HCT116 (cell line): ENCODE data around the gene CYP11A1. TPM values are rescaled to one million over a fixed set of nuclear protein-coding genes. Genes with fewer than 3 reads are reported as not detected.

Experiments
- ATAC-seq: fragments of 200-7000 bp; cut with Tn5 transposase; 2 replicates; pipeline ENCODE4 v1.9.1; 2020; ENCODE audit warnings: mild to moderate bottlenecking, moderate library complexity
- BruUV-seq: library from RNA; stranded (reverse); fragments of 400-500 nt; replicated peaks from 2 replicates; lab custom pipeline; 2021; lab: Mats Ljungman, UMichigan
- CTCF ChIA-PET: fragments of 300-600 bp; sonication (Branson Sonifier 250); formaldehyde crosslinking; loops from one replicate; lab custom pipeline; 2021; ENCODE audit warnings: antibody characterized with exemption; lab: Charles Lee
- POLR2A ChIA-PET: fragments of 300-600, 350-600 bp; sonication (Branson Sonifier 250); formaldehyde crosslinking; loops from one replicate; lab custom pipeline; 2021; ENCODE audit warnings: antibody characterized with exemption; lab: Charles Lee
- RAD21 ChIA-PET, 2 experiments: fragments of 300-600 bp; sonication (Branson Sonifier 250); formaldehyde crosslinking; loops; one replicate each; lab custom pipeline; 2023; ENCODE audit warnings: low total read pairs in 2 of 2; ENCODE audit not compliant: uncharacterized antibody in 2 of 2, unreplicated experiment in 2 of 2, low non-redundant PET in 1 of 2; lab: Charles Lee
- DNase-seq: peaks from one replicate; pipeline ENCODE4 v3.0.0-alpha.2; 2010; ENCODE audit warnings: low read depth, low spot score
- H2AFZ ChIP-seq: fragments of 200-600 bp; shearing (Covaris generic), sonication (generic); 2 replicates; pipeline ENCODE4 v1.6.1; 2017; ENCODE audit warnings: low read depth, mixed run types, mixed read lengths, antibody characterized with exemption, low read length; ENCODE audit not compliant: poor library complexity, severe bottlenecking
- H3K27ac ChIP-seq: 2 replicates; pipeline ENCODE4 v1.5.1; 2012; ENCODE audit warnings: low read depth, low read length
- H3K27me3 ChIP-seq: fragments of 200-600 bp; sonication (generic); 2 replicates; pipeline ENCODE4 v1.6.1; 2016; ENCODE audit warnings: mixed run types, low read length, mixed read lengths; ENCODE audit not compliant: insufficient read depth
- H3K36me3 ChIP-seq, 2 experiments: fragments of 200-500 bp in 1 of 2; fragments of 200-600 bp in 1 of 2; sonication (Bioruptor generic) in 1 of 2; sonication (generic) in 1 of 2; 2 replicates each; pipeline versions ENCODE4 v1.5.1 to v1.6.1; 2014 to 2016; ENCODE audit warnings: low read length in 2 of 2, inconsistent platforms in 1 of 2, mixed read lengths in 1 of 2, mixed run types in 1 of 2; ENCODE audit not compliant: insufficient read depth in 2 of 2, control insufficient read depth in 1 of 2
- H3K4me1 ChIP-seq, 2 experiments: fragments of 200-600 bp in 1 of 2; sonication (generic) in 1 of 2; 2 replicates each; pipeline versions ENCODE4 v1.5.1 to v1.6.1; 2012 to 2017; ENCODE audit warnings: low read length in 2 of 2, inconsistent platforms in 1 of 2, mild to moderate bottlenecking in 1 of 2, mixed read lengths in 1 of 2, mixed run types in 1 of 2, moderate library complexity in 1 of 2; ENCODE audit not compliant: insufficient read depth in 2 of 2, control insufficient read depth in 1 of 2
- H3K4me2 ChIP-seq: fragments of 200-600 bp; sonication (generic); 2 replicates; pipeline ENCODE4 v1.6.1; 2017; ENCODE audit warnings: mixed run types, low read length, mixed read lengths
- H3K4me3 ChIP-seq, 2 experiments: fragments of 200-600 bp in 1 of 2; sonication (generic) in 1 of 2; replicated peaks in 1 of 2; 2 replicates each; pipeline ENCODE4 v1.5.1; 2011 to 2016; ENCODE audit warnings: low read length in 2 of 2, control low read depth in 1 of 2, low read depth in 1 of 2, mild to moderate bottlenecking in 1 of 2, mixed read lengths in 1 of 2, mixed run types in 1 of 2
- H3K79me2 ChIP-seq: fragments of 200-600 bp; sonication (generic); 2 replicates; pipeline ENCODE4 v1.6.1; 2017; ENCODE audit warnings: mild to moderate bottlenecking, mixed run types, low read length, moderate library complexity, mixed read lengths; ENCODE audit not compliant: insufficient read depth
- H3K9ac ChIP-seq: fragments of 200-600 bp; sonication (generic); 2 replicates; pipeline ENCODE4 v1.6.1; 2016; ENCODE audit warnings: low read length, mixed read lengths
- H3K9me2 ChIP-seq: fragments of 200-600 bp; sonication (generic), shearing (Covaris generic); 2 replicates; pipeline ENCODE4 v1.6.1; 2017; ENCODE audit warnings: mixed run types, mild to moderate bottlenecking, moderate library complexity; ENCODE audit not compliant: insufficient read depth
- H3K9me3 ChIP-seq, 2 experiments: fragments of 200-500 bp in 1 of 2; fragments of 200-600 bp in 1 of 2; sonication (Bioruptor generic) in 1 of 2; sonication (generic) in 1 of 2; 2 replicates each; pipeline ENCODE4 v1.6.1; 2014 to 2017; ENCODE audit warnings: low read length in 2 of 2, mixed read lengths in 2 of 2, inconsistent platforms in 1 of 2, low read depth in 1 of 2, mild to moderate bottlenecking in 1 of 2, mixed run types in 1 of 2, moderate library complexity in 1 of 2; ENCODE audit not compliant: control insufficient read depth in 1 of 2, insufficient read depth in 1 of 2
- H4K20me1 ChIP-seq: fragments of 200-600 bp; sonication (generic), shearing (Covaris generic); 2 replicates; pipeline ENCODE4 v1.6.1; 2017; ENCODE audit warnings: mixed run types, mild to moderate bottlenecking, moderate library complexity; ENCODE audit not compliant: insufficient read depth
- ATF3 ChIP-seq: IDR thresholded peaks from 2 replicates; pipeline ENCODE4 v1.6.1; 2012
- CBX3 ChIP-seq: IDR thresholded peaks from 2 replicates; pipeline ENCODE4 v1.6.1; 2012; ENCODE audit warnings: low read depth
- CEBPB ChIP-seq: IDR thresholded peaks from 2 replicates; pipeline ENCODE4 v1.6.1; 2012; ENCODE audit warnings: low read depth
- CTCF ChIP-seq, 3 experiments: fragments of 200-600 bp in 1 of 3; sonication (generic) in 1 of 3; IDR thresholded peaks in 2 of 3; conservative IDR thresholded peaks in 1 of 3; 2 replicates each; pipeline ENCODE4 v1.5.1; 2012 to 2017; ENCODE audit warnings: low read depth in 2 of 3, low read length in 2 of 3, antibody characterized with exemption in 1 of 3, borderline replicate concordance in 1 of 3, control low read depth in 1 of 3, mild to moderate bottlenecking in 1 of 3, mixed read lengths in 1 of 3, mixed run types in 1 of 3, moderate library complexity in 1 of 3; ENCODE audit not compliant: insufficient read depth in 1 of 3
- ELF1 ChIP-seq: IDR thresholded peaks from 2 replicates; pipeline ENCODE4 v1.6.1; 2012; ENCODE audit warnings: low read depth, borderline replicate concordance
- EZH2 ChIP-seq: fragments of 200-600 bp; sonication (generic); IDR thresholded peaks from 2 replicates; pipeline ENCODE4 v1.6.1; 2017; ENCODE audit warnings: antibody characterized with exemption, mixed run types
- EZH2phosphoT487 ChIP-seq: fragments of 200-600 bp; IDR thresholded peaks from 2 replicates; pipeline ENCODE4 v1.6.1; 2018; ENCODE audit warnings: antibody characterized with exemption, borderline replicate concordance
- FOSL1 ChIP-seq: IDR thresholded peaks from 2 replicates; pipeline ENCODE4 v1.6.1; 2012; ENCODE audit warnings: low read depth
- MAX ChIP-seq: IDR thresholded peaks from 2 replicates; pipeline ENCODE4 v1.6.1; 2012
- RAD21 ChIP-seq: IDR thresholded peaks from 2 replicates; pipeline ENCODE4 v1.6.1; 2012; ENCODE audit warnings: low read depth, mild to moderate bottlenecking
- REST ChIP-seq: IDR thresholded peaks from 2 replicates; pipeline ENCODE4 v1.6.1; 2012; ENCODE audit warnings: low read depth
- SIN3A ChIP-seq: IDR thresholded peaks from 2 replicates; pipeline ENCODE4 v1.6.1; 2012; ENCODE audit warnings: low read depth
- SP1 ChIP-seq: IDR thresholded peaks from 2 replicates; pipeline ENCODE4 v1.6.1; 2012; ENCODE audit warnings: low read depth
- SRF ChIP-seq: IDR thresholded peaks from 2 replicates; pipeline ENCODE4 v1.6.1; 2012; ENCODE audit warnings: low read depth
- TCF7L2 ChIP-seq: IDR thresholded peaks from 2 replicates; pipeline ENCODE4 v1.7.0; 2011; ENCODE audit warnings: borderline replicate concordance, inconsistent platforms; ENCODE audit not compliant: insufficient read depth, insufficient read length; ENCODE audit errors: extremely low read depth
- YY1 ChIP-seq: IDR thresholded peaks from 2 replicates; pipeline ENCODE4 v1.6.1; 2011; ENCODE audit warnings: low read length, low read depth, moderate library complexity, mild to moderate bottlenecking; ENCODE audit not compliant: insufficient replicate concordance; ENCODE audit errors: extremely low read depth
- ZBTB33 ChIP-seq: IDR thresholded peaks from 2 replicates; pipeline ENCODE4 v1.6.1; 2011; ENCODE audit warnings: mild to moderate bottlenecking, low read length, moderate library complexity; ENCODE audit not compliant: insufficient replicate concordance; ENCODE audit errors: extremely low read depth
- ZFX ChIP-seq: fragments of 450-650 bp; IDR thresholded peaks from 2 replicates; pipeline ENCODE4 v1.6.1; 2017
- ZNF274 ChIP-seq: fragments of 200-500 bp; sonication (Bioruptor generic); IDR thresholded peaks from 2 replicates; pipeline ENCODE4 v1.6.1; 2014; ENCODE audit warnings: mild to moderate bottlenecking, low read depth, low read length, inconsistent platforms
- intact Hi-C: fragments of 100-400 bp; cut with micrococcal nuclease; formaldehyde crosslinking; loops from 2 replicates; pipeline ENCODE4 v1.10.0; 2022
- total RNA-seq: library from RNA; stranded (reverse); gene quantifications from one replicate; pipeline ENCODE4 v1.2.1, GENCODE V29; 2021; ENCODE audit not compliant: unreplicated experiment

Gene CYP11A1
- total RNA-seq, 1 experiment from 2014 or later: 0.57 TPM

- Histone ChIP-seq H3K4me3 (no peak overlapping the region), H3K4me2 (no peak overlapping the region), H3K9me3 (no peaks in the 10 kb centered on the region)
- no peak for DNase-seq
- TF ChIP-seq EZH2phosphoT487: no peak
- no peak for TF ChIP-seq TCF7L2
- no peak for TF ChIP-seq SP1
- TF ChIP-seq REST: no peak
- no peak for TF ChIP-seq ZFX
- no peak for TF ChIP-seq CTCF (IDR thresholded peaks at IDR 0.05 in 2 of 3, conservative IDR thresholded peaks at IDR 0.05 in 1 of 3; ENCODE audit: borderline replicate concordance in 1 of 3, insufficient read depth in 1 of 3, low read depth in 2 of 3, low read length in 2 of 3)
- no peak for TF ChIP-seq SIN3A
- no peak for TF ChIP-seq CBX3
- TF ChIP-seq ATF3: no peak
- TF ChIP-seq YY1: no peak
- no peak for TF ChIP-seq FOSL1
- no peak for TF ChIP-seq MAX
- TF ChIP-seq CEBPB: no peak
- no peak for TF ChIP-seq ELF1
- TF ChIP-seq ZNF274: no peak
- TF ChIP-seq RAD21: no peak
- no peak for TF ChIP-seq EZH2
- no peak for TF ChIP-seq SRF
- no peak for TF ChIP-seq ZBTB33
- TF ChIP-seq, all 23 proteins: peak for 0
- H3K27ac ChIP-seq: no peak overlapping the region
- no peak overlapping the region for H2AFZ ChIP-seq
- intact Hi-C loops: no loop called here
- no peaks in the 10 kb centered on the region for H4K20me1 ChIP-seq
- no peaks in the 10 kb centered on the region for H3K79me2 ChIP-seq
- H3K27me3 ChIP-seq: no peaks in the 10 kb centered on the region
- no peak overlapping the region for H3K9ac ChIP-seq
- no peaks in the 10 kb centered on the region for H3K9me2 ChIP-seq
- ChIA-PET RAD21 (no interaction called here), CTCF (no interaction called here), POLR2A (no interaction called here)
- peaks cover 0 to 6% of the 10 kb centered on the region in 2 experiments; a peak in 1 of 4 replicates for H3K4me1 ChIP-seq
- no peaks in the 10 kb centered on the region for H3K36me3 ChIP-seq
- no peak for ATAC-seq
- BruUV-seq: no TSS peak
Measured at GRCh38 chr15:74349241-74349778, 18.1 kb downstream of the CYP11A1 start.
